ENCODE measurements around the gene RIN3. TPM values are rescaled to one million over a fixed set of nuclear protein-coding genes. Genes with fewer than 3 reads are reported as not detected.

RIN3 gene
- total RNA-seq, 1 experiment from 2014 or later, result 1.5 TPM

GRCh38 chr14:92624764-92625163, 111.2 kb downstream of the RIN3 start:
- H3K56ac ChIP-seq (ENCODE audit: insufficient read length, low read depth, low read length), result no peak overlapping the region
- no peak overlapping the region for H2AK5ac ChIP-seq (ENCODE audit: insufficient read length, low read length)
- no peak overlapping the region for H2BK5ac ChIP-seq (ENCODE audit: insufficient read length, low read length)
- no peaks in the 10 kb centered on the region for H3K23me2 ChIP-seq (ENCODE audit: insufficient read length, low read depth, low read length, poor library complexity, severe bottlenecking)
- no peak for DNase-seq
- Mint-ChIP-seq H3K27ac (no peak overlapping the region), H3K4me3 (no peak overlapping the region), H3K27me3 (ENCODE audit: low read depth) (peaks cover 2% of the 10 kb centered on the region), H3K36me3 (ENCODE audit: insufficient read depth in 1 of 3, low read depth in 3 of 3) (peaks cover 16 to 29% (median 27%) of the 10 kb centered on the region in 3 experiments), H3K4me1 (peaks cover 10 to 15% of the 10 kb centered on the region in 2 experiments), H3K9me3 (peaks cover 32 to 42% of the 10 kb centered on the region in 2 experiments)
- TF ChIP-seq CTCF (conservative IDR thresholded peaks at IDR 0.05), result no peak
- no peak overlapping the region for H2BK120ac ChIP-seq (ENCODE audit: low read depth, low read length, poor library complexity, severe bottlenecking)
- no peak overlapping the region for H3K9ac ChIP-seq (ENCODE audit: extremely low read depth, insufficient read length, low read length)
- no peaks in the 10 kb centered on the region for H3K27me3 ChIP-seq (ENCODE audit: insufficient read depth, low read length)
- no peak overlapping the region for H3K18ac ChIP-seq (ENCODE audit: insufficient read length, low read depth, low read length)
- H3K4me1 ChIP-seq (ENCODE audit: insufficient read depth, low read length), result no peaks in the 10 kb centered on the region; the same call in 1 of the 2 replicates
- no peak overlapping the region for H3K14ac ChIP-seq (ENCODE audit: insufficient read depth, low read length)
- no peak overlapping the region for H4K5ac ChIP-seq (ENCODE audit: insufficient read length, low read depth, low read length)
- no peak overlapping the region for H3T11ph ChIP-seq (ENCODE audit: low read length)
- H4K91ac ChIP-seq (ENCODE audit: insufficient read length, low read depth, low read length), result no peak overlapping the region
- no peaks in the 10 kb centered on the region for H3K79me1 ChIP-seq (ENCODE audit: insufficient read depth, low read depth, low read length, poor library complexity, severe bottlenecking)
- H3K79me2 ChIP-seq (ENCODE audit: insufficient read depth, low read length), result no peaks in the 10 kb centered on the region
- H2BK12ac ChIP-seq (ENCODE audit: insufficient read length, low read depth, low read length), result no peak overlapping the region
- H2AFZ ChIP-seq (ENCODE audit: low read length), result no peak overlapping the region
- H2BK20ac ChIP-seq (ENCODE audit: low read depth, low read length, poor library complexity, severe bottlenecking), result no peak overlapping the region
- H3K4ac ChIP-seq (ENCODE audit: low read depth, low read length), result no peak overlapping the region
- no peak overlapping the region for H4K8ac ChIP-seq (replicated peaks; ENCODE audit: insufficient read length, low read depth, low read length)
- no peaks in the 10 kb centered on the region for H4K20me1 ChIP-seq (ENCODE audit: control insufficient read depth, insufficient read depth, insufficient read length)
- WGBS (ENCODE audit: extremely low coverage, insufficient read length, low lambda C conversion rate), result no CpG with 5 or more reads among the region's 10 CpGs
- no peak overlapping the region for H3K27ac ChIP-seq (ENCODE audit: insufficient read length, low read depth, low read length)
- H3K4me2 ChIP-seq (ENCODE audit: insufficient read depth, insufficient read length, low read length), result no peak overlapping the region
- H3K23ac ChIP-seq (ENCODE audit: insufficient read length, low read depth, low read length), result no peak overlapping the region
- no peak overlapping the region for H2BK15ac ChIP-seq (ENCODE audit: low read depth, low read length)
- peaks cover 4% of the 10 kb centered on the region for H3K9me3 ChIP-seq (ENCODE audit: control insufficient read depth, low read depth, low read length)
